HEK293 (cell line): ENCODE measurements around the gene BMERB1.

ENCODE experiments used
- REPIN1 ChIP-seq: fragments of 450-650 bp; formaldehyde crosslinking; IDR thresholded peaks from 2 replicates; pipeline ENCODE4 v1.5.1; 2017; ENCODE audit warnings: missing biosample characterization, missing genetic modification characterization, low read depth
- SALL2 ChIP-seq: fragments of 450-650 bp; formaldehyde crosslinking; IDR thresholded peaks from 2 replicates; pipeline ENCODE4 v1.5.0; 2017; ENCODE audit warnings: missing biosample characterization, mild to moderate bottlenecking, missing genetic modification characterization, borderline replicate concordance
- ZIC2 ChIP-seq: fragments of 450-650 bp; formaldehyde crosslinking; IDR thresholded peaks from 2 replicates; pipeline ENCODE4 v1.5.1; 2016; ENCODE audit warnings: missing biosample characterization, missing genetic modification characterization
- ZNF302 ChIP-seq: fragments of 450-650 bp; formaldehyde crosslinking; IDR thresholded peaks from 2 replicates; pipeline ENCODE4 v1.5.1; 2016; ENCODE audit warnings: missing biosample characterization, missing genetic modification characterization, low read depth
- ZNF362 ChIP-seq: fragments of 450-650 bp; formaldehyde crosslinking; IDR thresholded peaks from 2 replicates; pipeline ENCODE4 v1.5.1; 2016; ENCODE audit warnings: missing biosample characterization, missing genetic modification characterization
- ZNF366 ChIP-seq: fragments of 450-650 bp; formaldehyde crosslinking; conservative IDR thresholded peaks from 2 replicates; pipeline ENCODE4 v1.5.1; 2016; ENCODE audit warnings: missing biosample characterization, missing genetic modification characterization
- ZNF530 ChIP-seq: fragments of 450-650 bp; formaldehyde crosslinking; IDR thresholded peaks from 2 replicates; pipeline ENCODE4 v1.5.1; 2016; ENCODE audit warnings: low read depth, missing biosample characterization, missing genetic modification characterization
- ZNF558 ChIP-seq: fragments of 450-650 bp; formaldehyde crosslinking; IDR thresholded peaks from 2 replicates; pipeline ENCODE4 v1.5.1; 2016; ENCODE audit warnings: missing biosample characterization, missing genetic modification characterization
- ZNF76 ChIP-seq: fragments of 450-650 bp; formaldehyde crosslinking; IDR thresholded peaks from 2 replicates; pipeline ENCODE4; 2016; ENCODE audit warnings: low read depth, missing biosample characterization, missing genetic modification characterization, borderline replicate concordance
- TF ChIP-seq, protein P1 (sequence below): fragments of 450-650 bp; formaldehyde crosslinking; IDR thresholded peaks from 2 replicates; pipeline ENCODE4 v1.5.1; 2016; ENCODE audit warnings: missing biosample characterization, missing genetic modification characterization

- TF ChIP-seq ZNF362 (tag by site-specific recombination) (no peak), ZNF366 (tag by site-specific recombination) (no peak), REPIN1 (tag by site-specific recombination) (no peak), ZNF302 (tag by site-specific recombination) (no peak), ZNF558 (tag by site-specific recombination) (no peak), SALL2 (tag by site-specific recombination) (no peak), ZNF76 (tag by site-specific recombination) (no peak), ZIC2 (tag by site-specific recombination) (no peak), ZNF530 (no peak)
- TF ChIP-seq, protein P1, sequence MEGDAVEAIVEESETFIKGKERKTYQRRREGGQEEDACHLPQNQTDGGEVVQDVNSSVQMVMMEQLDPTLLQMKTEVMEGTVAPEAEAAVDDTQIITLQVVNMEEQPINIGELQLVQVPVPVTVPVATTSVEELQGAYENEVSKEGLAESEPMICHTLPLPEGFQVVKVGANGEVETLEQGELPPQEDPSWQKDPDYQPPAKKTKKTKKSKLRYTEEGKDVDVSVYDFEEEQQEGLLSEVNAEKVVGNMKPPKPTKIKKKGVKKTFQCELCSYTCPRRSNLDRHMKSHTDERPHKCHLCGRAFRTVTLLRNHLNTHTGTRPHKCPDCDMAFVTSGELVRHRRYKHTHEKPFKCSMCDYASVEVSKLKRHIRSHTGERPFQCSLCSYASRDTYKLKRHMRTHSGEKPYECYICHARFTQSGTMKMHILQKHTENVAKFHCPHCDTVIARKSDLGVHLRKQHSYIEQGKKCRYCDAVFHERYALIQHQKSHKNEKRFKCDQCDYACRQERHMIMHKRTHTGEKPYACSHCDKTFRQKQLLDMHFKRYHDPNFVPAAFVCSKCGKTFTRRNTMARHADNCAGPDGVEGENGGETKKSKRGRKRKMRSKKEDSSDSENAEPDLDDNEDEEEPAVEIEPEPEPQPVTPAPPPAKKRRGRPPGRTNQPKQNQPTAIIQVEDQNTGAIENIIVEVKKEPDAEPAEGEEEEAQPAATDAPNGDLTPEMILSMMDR (tag by site-specific recombination): no peak
Measured at GRCh38 chr16:15461376-15461775, 27.0 kb downstream of the BMERB1 start.
